GM12873 (cell line): ENCODE data around the gene ZNF253.

ENCODE experiments used
- TF ChIP-seq, protein P1 (sequence below): IDR thresholded peaks from 2 replicates; pipeline ENCODE4 v1.5.1; 2012; ENCODE audit warnings: low read depth, mild to moderate bottlenecking, moderate library complexity, low read length, control low read depth; ENCODE audit not compliant: insufficient read depth; ENCODE audit errors: missing control alignments

Gene ZNF253

DNA sequence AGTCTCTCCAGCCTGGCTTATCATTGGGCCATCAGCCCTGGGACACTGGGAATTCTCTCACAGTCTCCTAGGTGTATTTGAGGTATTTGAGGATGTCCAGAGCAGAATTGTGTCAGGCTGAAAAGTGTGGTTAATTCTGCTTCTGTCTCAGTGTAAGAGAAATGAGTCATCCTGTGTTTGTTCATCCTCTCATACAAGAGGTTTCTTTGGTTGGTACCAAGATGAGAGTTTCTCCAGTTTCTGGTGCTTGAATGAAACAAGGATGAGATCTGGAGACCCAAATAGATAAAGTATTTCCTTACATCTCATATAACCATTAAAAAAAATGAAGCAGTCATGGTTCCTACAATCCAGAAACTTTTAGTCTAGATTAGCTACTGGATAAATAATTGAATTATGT lies 7.7 kb downstream of the ZNF253 start:
- TF ChIP-seq, protein P1, sequence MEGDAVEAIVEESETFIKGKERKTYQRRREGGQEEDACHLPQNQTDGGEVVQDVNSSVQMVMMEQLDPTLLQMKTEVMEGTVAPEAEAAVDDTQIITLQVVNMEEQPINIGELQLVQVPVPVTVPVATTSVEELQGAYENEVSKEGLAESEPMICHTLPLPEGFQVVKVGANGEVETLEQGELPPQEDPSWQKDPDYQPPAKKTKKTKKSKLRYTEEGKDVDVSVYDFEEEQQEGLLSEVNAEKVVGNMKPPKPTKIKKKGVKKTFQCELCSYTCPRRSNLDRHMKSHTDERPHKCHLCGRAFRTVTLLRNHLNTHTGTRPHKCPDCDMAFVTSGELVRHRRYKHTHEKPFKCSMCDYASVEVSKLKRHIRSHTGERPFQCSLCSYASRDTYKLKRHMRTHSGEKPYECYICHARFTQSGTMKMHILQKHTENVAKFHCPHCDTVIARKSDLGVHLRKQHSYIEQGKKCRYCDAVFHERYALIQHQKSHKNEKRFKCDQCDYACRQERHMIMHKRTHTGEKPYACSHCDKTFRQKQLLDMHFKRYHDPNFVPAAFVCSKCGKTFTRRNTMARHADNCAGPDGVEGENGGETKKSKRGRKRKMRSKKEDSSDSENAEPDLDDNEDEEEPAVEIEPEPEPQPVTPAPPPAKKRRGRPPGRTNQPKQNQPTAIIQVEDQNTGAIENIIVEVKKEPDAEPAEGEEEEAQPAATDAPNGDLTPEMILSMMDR = no peak

DNA sequence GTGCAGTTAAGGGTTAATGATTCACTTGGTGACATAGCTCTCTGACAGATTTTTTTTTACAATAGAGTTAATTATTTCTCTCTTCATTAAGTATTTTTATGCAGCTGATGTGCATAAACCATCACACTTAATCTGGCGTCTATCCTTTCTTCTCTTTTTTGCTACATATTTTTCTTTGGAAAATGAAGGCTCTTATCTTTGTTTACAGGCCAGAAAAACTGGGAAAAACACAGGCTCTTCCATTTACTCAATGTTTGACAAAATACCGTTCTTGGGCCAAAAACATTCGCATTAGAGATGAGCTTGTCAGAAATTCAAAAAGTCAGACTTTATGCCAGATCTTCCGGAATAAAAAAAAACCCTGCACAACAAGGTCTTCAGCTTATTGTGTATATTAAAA lies 12.0 kb downstream of the ZNF253 start:
- TF ChIP-seq, protein P1 = no peak

DNA sequence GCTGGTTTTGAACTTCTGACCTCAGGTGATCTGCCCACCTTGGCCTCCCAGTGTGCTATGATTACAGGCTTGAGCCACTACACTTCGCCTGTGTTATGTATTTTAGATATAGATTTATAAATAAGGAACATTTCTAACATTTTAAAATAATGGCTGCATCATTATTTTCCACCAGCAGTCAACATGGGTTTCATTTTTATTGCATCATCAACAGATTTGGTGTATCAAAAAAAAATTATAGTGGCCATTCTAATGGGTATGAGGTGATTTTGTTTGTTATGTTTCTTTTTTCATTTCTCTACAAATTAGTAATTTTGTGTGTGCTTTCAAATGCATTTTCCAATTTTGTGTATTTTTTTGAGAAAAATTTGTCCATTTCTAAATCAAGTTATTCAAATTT lies 18.9 kb downstream of the ZNF253 start:
- TF ChIP-seq, protein P1 = no peak

DNA sequence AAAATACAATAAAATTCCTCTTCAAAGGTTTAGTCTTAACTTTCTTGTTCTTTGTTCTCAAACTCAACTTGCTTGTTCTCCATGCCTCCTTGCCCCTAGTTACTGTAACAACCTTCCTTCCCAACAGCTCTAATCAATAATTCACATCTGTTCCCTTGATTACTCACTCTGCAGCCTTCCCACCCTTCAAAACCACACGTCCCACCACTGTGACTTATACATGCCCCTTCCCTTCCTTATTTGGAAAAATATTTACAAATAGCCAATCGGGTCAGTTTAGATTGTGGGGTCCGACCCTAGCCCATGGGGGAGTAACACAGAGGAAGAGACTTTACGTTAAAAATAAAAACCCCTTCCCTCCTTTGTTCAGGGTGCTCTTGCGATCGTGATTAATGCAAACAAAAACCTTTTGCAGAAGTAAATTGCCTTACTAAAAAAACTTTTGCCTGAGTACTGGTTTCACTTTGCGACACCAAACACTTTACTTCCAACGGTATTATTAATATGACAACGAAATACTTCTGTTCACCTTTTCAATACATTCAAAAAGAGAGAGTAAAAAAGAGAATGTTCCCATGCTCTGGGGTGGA lies 34.6 kb downstream of the ZNF253 start:
- TF ChIP-seq, protein P1 = no peak

DNA sequence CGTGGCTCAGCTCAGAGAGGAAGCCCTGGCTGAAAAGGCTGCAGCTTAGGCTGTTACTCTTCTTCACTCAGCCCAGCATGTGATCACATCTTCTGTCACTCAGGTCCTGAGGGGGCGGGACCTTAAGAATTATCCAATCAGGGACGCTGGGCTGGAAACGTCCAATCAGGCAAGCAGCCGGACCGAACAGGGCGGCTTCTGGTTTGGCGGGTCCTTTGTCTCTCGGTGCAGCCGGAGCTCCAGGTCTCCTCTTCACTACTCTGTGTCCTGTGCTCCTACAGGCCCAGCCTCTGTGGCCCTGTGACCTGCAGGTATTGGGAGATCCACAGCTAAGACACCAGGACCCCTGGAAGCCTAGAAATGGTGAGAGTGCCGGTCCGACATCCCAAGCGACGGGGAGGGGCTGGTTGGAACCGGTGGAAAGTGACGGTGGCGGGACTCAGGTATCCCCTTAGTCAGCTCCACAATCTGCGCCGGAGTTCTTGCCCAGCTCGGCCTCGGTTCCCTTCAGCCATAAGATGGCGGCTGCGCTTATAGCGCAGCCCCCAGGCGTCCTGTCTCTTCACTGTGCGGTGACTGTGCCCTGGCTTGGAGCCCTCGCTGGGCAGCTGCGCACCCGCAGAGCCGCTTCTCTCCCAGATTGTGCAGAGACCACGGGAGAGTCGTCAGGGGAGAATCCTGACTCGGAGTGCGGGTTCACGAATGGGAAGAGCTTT lies 35.2 kb downstream of the ZNF253 start, which contains the start of gene ZNF93:
Gene ZNF93 (plus strand): TSS at position 218 of the 716 bp plus-strand sequence. CDS start 143 bp downstream, at position 361.
- TF ChIP-seq, protein P1 = no peak

DNA sequence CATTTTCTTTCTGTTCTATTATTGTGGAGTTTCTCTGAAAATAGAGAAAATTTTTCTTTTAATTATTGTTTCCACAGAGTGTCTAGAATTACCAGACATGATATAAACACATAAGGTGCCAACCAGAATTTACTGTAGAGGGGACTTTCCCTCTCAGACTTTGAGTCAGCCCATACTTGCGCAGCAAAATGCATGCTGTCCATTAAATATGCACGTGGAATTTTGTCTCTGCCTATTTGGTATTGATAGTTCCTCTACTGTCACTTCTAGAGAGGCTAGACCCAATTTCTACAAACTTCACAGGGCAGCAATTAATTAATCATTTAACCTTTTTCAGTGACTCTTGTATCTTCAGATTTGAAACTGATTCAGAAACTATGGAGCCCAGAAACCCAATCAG lies 44.0 kb downstream of the ZNF253 start:
- TF ChIP-seq, protein P1 = no peak

DNA sequence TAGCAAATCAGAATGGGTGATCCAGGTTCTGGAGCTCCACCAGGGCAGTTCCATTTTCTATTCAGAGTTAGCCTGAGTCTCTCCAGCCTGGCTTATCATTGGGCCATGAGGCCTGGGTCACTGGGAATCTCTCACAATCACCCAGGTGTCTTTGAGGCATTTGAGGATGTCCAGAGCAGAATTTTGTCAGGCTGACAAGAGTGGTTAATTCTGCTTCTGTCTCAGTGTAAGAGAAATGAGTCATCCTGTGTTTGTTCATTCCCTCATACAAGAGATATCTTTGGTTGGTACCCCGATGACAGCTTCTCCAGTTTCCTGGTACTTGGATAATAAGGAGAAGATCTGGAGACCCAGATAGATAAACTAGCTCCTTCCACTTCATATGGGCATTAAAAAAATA lies 45.5 kb downstream of the ZNF253 start:
- TF ChIP-seq, protein P1 = no peak
